HG02642 (cell line): ENCODE data around the gene STAU1.
"Not testable (repeated sequence)": the region's sequence is repeated elsewhere in the genome, so short reads cannot be mapped to it uniquely, and the experiment has no call there.

Experiments used
- ATAC-seq: cut with Tn5 transposase; IDR thresholded peaks from one replicate; pipeline ENCODE4 v1.9.1; 2021; ENCODE audit warnings: mild to moderate bottlenecking; ENCODE audit not compliant: unreplicated experiment, poor library complexity

Gene STAU1

GRCh38 chr20:49133571-49133970 lies 54.6 kb downstream of the STAU1 start:
- ATAC-seq = no peak

- ATAC-seq = no peak
Observed at GRCh38 chr20:49132995-49133478, 55.1 kb downstream of the STAU1 start.

- no peak for ATAC-seq
Observed at GRCh38 chr20:49123982-49124381, 64.2 kb downstream of the STAU1 start.

GRCh38 chr20:49122920-49123319 lies 65.2 kb downstream of the STAU1 start:
- no peak for ATAC-seq

GRCh38 chr20:49119988-49120387 lies 68.1 kb downstream of the STAU1 start:
- ATAC-seq = no peak

- no peak for ATAC-seq
Observed at GRCh38 chr20:49118307-49118706, 69.8 kb downstream of the STAU1 start.

- no peak for ATAC-seq
Observed at GRCh38 chr20:49115564-49115963, 72.6 kb downstream of the STAU1 start.

GRCh38 chr20:49112596-49113274 lies 75.4 kb downstream of the STAU1 start:
- ATAC-seq = no peak

GRCh38 chr20:49110767-49111694 lies 77.1 kb downstream of the STAU1 start:
- ATAC-seq = no peak

GRCh38 chr20:49106328-49106727 lies 81.8 kb downstream of the STAU1 start:
- no peak for ATAC-seq

- not testable (repeated sequence) for ATAC-seq
Observed at GRCh38 chr20:49104979-49105547, 83.1 kb downstream of the STAU1 start.

- ATAC-seq = no peak
Observed at GRCh38 chr20:49104365-49104648, 83.8 kb downstream of the STAU1 start.

- ATAC-seq = no peak
Observed at GRCh38 chr20:49103647-49104364, 84.3 kb downstream of the STAU1 start.

- no peak for ATAC-seq
Observed at GRCh38 chr20:49103019-49103418, 85.1 kb downstream of the STAU1 start.

GRCh38 chr20:49100972-49101371 lies 87.2 kb downstream of the STAU1 start:
- no peak for ATAC-seq

GRCh38 chr20:49100292-49100691 lies 87.8 kb downstream of the STAU1 start:
- ATAC-seq = not testable (repeated sequence)

GRCh38 chr20:49099011-49099410 lies 89.1 kb downstream of the STAU1 start:
- ATAC-seq = no peak

GRCh38 chr20:49098136-49098535 lies 90.0 kb downstream of the STAU1 start:
- ATAC-seq = no peak

GRCh38 chr20:49097159-49097558 lies 91.0 kb downstream of the STAU1 start:
- ATAC-seq = no peak

- ATAC-seq = no peak
Observed at GRCh38 chr20:49096203-49096730, 91.9 kb downstream of the STAU1 start.
